NB4 (cell line): ENCODE data around the gene ZNF766.
"Not testable (repeated sequence)": the region's sequence is repeated elsewhere in the genome, so short reads cannot be mapped to it uniquely, and the experiment has no call there.

Experiments
- DNase-seq: peaks from one replicate; pipeline ENCODE4 v3.0.0; 2010; ENCODE audit warnings: low read depth
- H3K4me3 ChIP-seq: one replicate; pipeline ENCODE4 v1.5.1; 2011; ENCODE audit warnings: mild to moderate bottlenecking, low read depth, low read length, moderate library complexity
- CTCF ChIP-seq: IDR thresholded peaks from one replicate; pipeline ENCODE4 v1.5.1; 2012; ENCODE audit warnings: low read depth, low read length
- MAX ChIP-seq: IDR thresholded peaks from 2 replicates; pipeline ENCODE4 v1.6.1; 2011; ENCODE audit warnings: low read depth, low read length
- MYC ChIP-seq: IDR thresholded peaks from 2 replicates; pipeline ENCODE4 v1.6.1; 2011; ENCODE audit warnings: low read depth, low read length
- POLR2A ChIP-seq: IDR thresholded peaks from 2 replicates; pipeline ENCODE4 v1.6.1; 2011; ENCODE audit warnings: mild to moderate bottlenecking; ENCODE audit not compliant: insufficient read length; ENCODE audit errors: extremely low read depth

Gene ZNF766

GRCh38 chr19:52336117-52336790 lies 66.9 kb downstream of the ZNF766 start, which contains the start of gene ZNF610:
ZNF610 (plus strand) TSS chr19:52336243; CDS start chr19:52349173, 12,930 bp downstream.
- H3K4me3 ChIP-seq, result peak within 1 kb of the TSS; percentile 90
- TF ChIP-seq CTCF, result no peak
- peak; percentile 62 for TF ChIP-seq MAX
- TF ChIP-seq POLR2A, result peak; percentile 88
- TF ChIP-seq MYC, result peak; percentile 45; the same call in 1 of the 2 replicates
- peak; percentile 90 for DNase-seq

GRCh38 chr19:52336791-52337381 lies 67.5 kb downstream of the ZNF766 start:
- TF ChIP-seq MAX (no peak), CTCF (no peak), MYC (no peak), POLR2A (no peak)
- DNase-seq, result peak; percentile 60
- H3K4me3 ChIP-seq, result peak overlapping the region; percentile 90

GRCh38 chr19:52339022-52339421 lies 69.6 kb downstream of the ZNF766 start:
- DNase-seq, H3K4me3 ChIP-seq: not testable (repeated sequence)

GRCh38 chr19:52343548-52343947 lies 74.2 kb downstream of the ZNF766 start:
- peak; percentile 82 for TF ChIP-seq CTCF
- TF ChIP-seq POLR2A, result no peak
- TF ChIP-seq MYC, result no peak
- peak; percentile 43; the same call in 1 of the 2 replicates for TF ChIP-seq MAX
- H3K4me3 ChIP-seq, result no peak overlapping the region
- peak; percentile 83 for DNase-seq

GRCh38 chr19:52345162-52345561 lies 75.8 kb downstream of the ZNF766 start:
- DNase-seq, result no peak
- H3K4me3 ChIP-seq, result no peak overlapping the region
- TF ChIP-seq MAX, result no peak
- no peak for TF ChIP-seq POLR2A
- TF ChIP-seq MYC, result no peak
- no peak for TF ChIP-seq CTCF
